Nucleus accumbens (tissue), 56 donors: ENCODE measurements around the gene GRID1.
"Not testable (repeated sequence)": the region's sequence is repeated elsewhere in the genome, so short reads cannot be mapped to it uniquely, and the experiment has no call there.

ENCODE experiments used
- DNase-seq, 56 donors: peaks; one replicate each; lab custom pipeline; 2025; lab: John Stamatoyannopoulos, UW

Gene GRID1

GRCh38 chr10:86083206-86083605 lies 283.4 kb downstream of the GRID1 start:
- no peak for DNase-seq

GRCh38 chr10:86082556-86082955 lies 284.0 kb downstream of the GRID1 start:
- DNase-seq, result no peak

GRCh38 chr10:86079088-86079487 lies 287.5 kb downstream of the GRID1 start:
- peak in 2 of 56 donors; percentile 25 to 32 for DNase-seq

- no peak for DNase-seq
Observed at GRCh38 chr10:86078639-86079035, 288.0 kb downstream of the GRID1 start.

- DNase-seq, result peak in 6 of 56 donors; percentile 16 to 41 (median 30)
Observed at GRCh38 chr10:86077871-86078638, 288.5 kb downstream of the GRID1 start.

GRCh38 chr10:86077271-86077670 lies 289.3 kb downstream of the GRID1 start:
- no peak for DNase-seq

GRCh38 chr10:86076497-86076896 lies 290.1 kb downstream of the GRID1 start:
- DNase-seq, result not testable (repeated sequence)

GRCh38 chr10:86075512-86075911 lies 291.1 kb downstream of the GRID1 start:
- no peak for DNase-seq

- no peak for DNase-seq
Observed at GRCh38 chr10:86074294-86074693, 292.3 kb downstream of the GRID1 start.

- no peak for DNase-seq
Observed at GRCh38 chr10:86073199-86073977, 293.2 kb downstream of the GRID1 start.

GRCh38 chr10:86072413-86072812 lies 294.2 kb downstream of the GRID1 start:
- DNase-seq, result no peak

- DNase-seq, result no peak
Observed at GRCh38 chr10:86071758-86072157, 294.8 kb downstream of the GRID1 start.

- DNase-seq, result no peak
Observed at GRCh38 chr10:86071145-86071544, 295.4 kb downstream of the GRID1 start.

GRCh38 chr10:86070278-86070677 lies 296.3 kb downstream of the GRID1 start:
- no peak for DNase-seq

GRCh38 chr10:86068231-86069054 lies 298.2 kb downstream of the GRID1 start:
- DNase-seq, result peak in 1 of 56 donors; percentile 22

GRCh38 chr10:86067436-86068050 lies 299.1 kb downstream of the GRID1 start:
- DNase-seq, result no peak

GRCh38 chr10:86066696-86067095 lies 299.9 kb downstream of the GRID1 start:
- DNase-seq, result no peak

GRCh38 chr10:86065711-86066251 lies 300.8 kb downstream of the GRID1 start:
- no peak for DNase-seq

- no peak for DNase-seq
Observed at GRCh38 chr10:86064931-86065662, 301.5 kb downstream of the GRID1 start.
